ENCODE measurements around the gene ITPKC. TPM values are rescaled to one million over a fixed set of nuclear protein-coding genes. Genes with fewer than 3 reads are reported as not detected.
A peak's percentile ranks its signal among the peaks of the same experiment; 100 is the strongest.

Gene ITPKC
- total and polyA plus RNA-seq, 8 donors, result 6.9 to 20.4 (median 11.4) TPM

DNA sequence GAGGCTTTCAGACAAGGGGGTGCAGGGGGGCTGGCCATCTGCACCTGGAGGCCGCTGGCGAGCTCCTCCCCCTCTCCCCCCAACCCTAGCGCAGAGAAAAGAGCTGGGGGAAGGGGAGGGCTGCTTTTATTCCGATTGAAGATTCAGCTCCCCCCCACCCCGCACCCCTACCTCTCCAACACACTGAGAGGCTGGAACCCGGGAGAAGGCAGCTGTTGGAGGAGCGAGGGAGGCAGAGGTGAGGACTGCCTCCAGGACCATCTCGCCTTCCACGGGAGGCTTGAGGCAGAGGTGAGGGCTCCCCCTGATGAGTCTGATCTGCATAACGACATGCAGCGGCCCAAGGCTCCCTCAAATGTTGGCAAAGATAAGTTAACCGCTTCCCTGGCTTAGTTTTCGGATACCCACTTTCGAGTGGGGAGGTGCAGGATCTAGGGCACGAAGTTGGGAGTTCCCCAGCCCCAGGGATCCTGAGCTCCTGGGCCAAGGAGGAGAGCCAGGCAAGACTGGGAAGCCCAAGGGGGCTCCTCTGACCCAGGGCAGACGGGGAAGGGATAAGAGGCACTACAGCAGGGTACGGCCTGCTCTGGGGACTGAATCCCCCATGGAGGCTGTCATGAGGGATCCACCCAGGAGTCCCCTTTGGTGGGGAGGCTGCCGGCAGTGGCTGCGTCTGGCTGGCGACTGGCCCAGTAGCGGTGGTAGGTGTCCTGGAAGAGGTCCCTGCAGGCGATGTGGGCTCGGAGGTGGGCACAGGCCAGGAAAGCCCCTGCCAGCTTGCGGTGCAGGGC, 25.3 kb upstream of the ITPKC start:
- DNase-seq (peak in 3 of 6 donors; percentile 42 to 82 (median 56)), FAIRE-seq (no peak)
- H3K4me1 ChIP-seq, result peaks cover 0 to 2% (median 0%) of the 10 kb centered on the region in 3 donors

DNA sequence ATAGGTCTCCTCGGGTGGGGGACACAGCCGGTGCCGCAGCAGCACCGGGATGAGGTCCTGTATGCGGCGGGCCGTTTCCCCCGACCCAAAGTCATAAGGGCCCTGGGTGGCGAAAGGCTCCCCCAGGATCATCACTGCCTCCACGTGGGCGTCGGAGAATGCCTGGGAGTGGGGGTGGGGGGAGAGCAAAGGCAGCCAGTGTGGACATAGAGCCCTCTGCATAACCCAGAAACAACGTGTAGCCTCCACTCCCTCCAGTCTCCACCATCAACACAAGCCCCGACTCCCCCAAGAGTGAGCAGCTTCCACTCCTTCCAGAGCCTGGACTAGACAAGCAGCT, 24.7 kb upstream of the ITPKC start:
- 88 to 89% methylated on average over 14 of the region's 14 CpGs for WGBS, 2 donors
- Histone ChIP-seq H3K36me3 (no peaks in the 10 kb centered on the region), H3K27ac (no peak overlapping the region), H3K27me3 (no peaks in the 10 kb centered on the region), H3K4me3 (no peak overlapping the region), H3K9me3 (no peaks in the 10 kb centered on the region), H3K4me1 (peaks cover 0 to 2% (median 0%) of the 10 kb centered on the region in 3 donors)
- FAIRE-seq (no peak), ATAC-seq (no peak), DNase-seq (no peak)
- intact Hi-C loops (cut with DNase I), result no loop called here
- TF ChIP-seq, protein P1, sequence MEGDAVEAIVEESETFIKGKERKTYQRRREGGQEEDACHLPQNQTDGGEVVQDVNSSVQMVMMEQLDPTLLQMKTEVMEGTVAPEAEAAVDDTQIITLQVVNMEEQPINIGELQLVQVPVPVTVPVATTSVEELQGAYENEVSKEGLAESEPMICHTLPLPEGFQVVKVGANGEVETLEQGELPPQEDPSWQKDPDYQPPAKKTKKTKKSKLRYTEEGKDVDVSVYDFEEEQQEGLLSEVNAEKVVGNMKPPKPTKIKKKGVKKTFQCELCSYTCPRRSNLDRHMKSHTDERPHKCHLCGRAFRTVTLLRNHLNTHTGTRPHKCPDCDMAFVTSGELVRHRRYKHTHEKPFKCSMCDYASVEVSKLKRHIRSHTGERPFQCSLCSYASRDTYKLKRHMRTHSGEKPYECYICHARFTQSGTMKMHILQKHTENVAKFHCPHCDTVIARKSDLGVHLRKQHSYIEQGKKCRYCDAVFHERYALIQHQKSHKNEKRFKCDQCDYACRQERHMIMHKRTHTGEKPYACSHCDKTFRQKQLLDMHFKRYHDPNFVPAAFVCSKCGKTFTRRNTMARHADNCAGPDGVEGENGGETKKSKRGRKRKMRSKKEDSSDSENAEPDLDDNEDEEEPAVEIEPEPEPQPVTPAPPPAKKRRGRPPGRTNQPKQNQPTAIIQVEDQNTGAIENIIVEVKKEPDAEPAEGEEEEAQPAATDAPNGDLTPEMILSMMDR (IDR thresholded peaks at IDR 0.05), result no peak

More for the DNA sequence above, 25.3 kb upstream of the ITPKC start:
- intact Hi-C loops (cut with DNase I), result no loop called here
- Histone ChIP-seq H3K27ac (peak overlapping the region in 3 of 4 donors; percentile 12 to 73 (median 71)), H3K4me3 (peak overlapping the region in 1 of 4 donors; percentile 62), H3K36me3 (no peaks in the 10 kb centered on the region), H3K9me3 (no peaks in the 10 kb centered on the region), H3K27me3 (no peaks in the 10 kb centered on the region)
- ATAC-seq, result peak; percentile 3 to 12 (median 4)
- TF ChIP-seq, protein P1 (IDR thresholded peaks at IDR 0.05), result no peak
- 79 to 86% methylated on average over 19 to 23 of the region's 24 CpGs for WGBS, 2 donors

- DNase-seq (peak in 1 of 6 donors; percentile 32), FAIRE-seq (no peak), ATAC-seq (no peak)
- H3K9me3 ChIP-seq, result no peaks in the 10 kb centered on the region
- no peak overlapping the region for H3K27ac ChIP-seq
- H3K36me3 ChIP-seq, result no peaks in the 10 kb centered on the region
- H3K4me3 ChIP-seq, result no peak overlapping the region
- TF ChIP-seq, protein P1 (IDR thresholded peaks at IDR 0.05), result no peak
- 88 to 89% methylated on average over 11 of the region's 11 CpGs for WGBS, 2 donors
- intact Hi-C loops (cut with DNase I), result no loop called here
- peaks cover 0 to 2% (median 0%) of the 10 kb centered on the region in 3 donors for H3K4me1 ChIP-seq
- H3K27me3 ChIP-seq, result no peaks in the 10 kb centered on the region
Measured at GRCh38 chr19:40693150-40693788, 23.6 kb upstream of the ITPKC start.

- Histone ChIP-seq H3K27ac (no peak overlapping the region), H3K27me3 (no peaks in the 10 kb centered on the region), H3K36me3 (no peaks in the 10 kb centered on the region), H3K9me3 (no peaks in the 10 kb centered on the region), H3K4me1 (peaks cover 0 to 2% (median 0%) of the 10 kb centered on the region in 3 donors), H3K4me3 (no peak overlapping the region)
- no peak for ATAC-seq
- intact Hi-C loops (cut with DNase I), result no loop called here
- TF ChIP-seq, protein P1 (IDR thresholded peaks at IDR 0.05), result no peak
- no peak for FAIRE-seq
- 79 to 88% methylated on average over 4 of the region's 4 CpGs for WGBS, 2 donors
- DNase-seq, result peak in 1 of 6 donors; percentile 29
Measured at GRCh38 chr19:40693896-40694295, 23.0 kb upstream of the ITPKC start.
